KMS-11 (cell line): ENCODE data around the gene BMP8A.
"Not testable (repeated sequence)": the region's sequence is repeated elsewhere in the genome, so short reads cannot be mapped to it uniquely, and the experiment has no call there.

ENCODE experiments used
- H2AFZ ChIP-seq: fragments of 200-600 bp; sonication (generic); 2 replicates; pipeline ENCODE4 v1.6.1; 2016; ENCODE audit warnings: antibody characterized with exemption, mixed run types, low read depth
- H3K27ac ChIP-seq: fragments of 200-600 bp; sonication (generic); 2 replicates; pipeline ENCODE4 v1.6.1; 2016; ENCODE audit warnings: mild to moderate bottlenecking, mixed run types
- H3K27me3 ChIP-seq: fragments of 200-600 bp; sonication (generic); 2 replicates; pipeline ENCODE4 v1.6.1; 2017; ENCODE audit warnings: mild to moderate bottlenecking, low read depth, mixed run types, moderate library complexity; ENCODE audit not compliant: insufficient read depth
- H3K36me3 ChIP-seq: fragments of 200-600 bp; sonication (generic); 2 replicates; pipeline ENCODE4 v1.6.1; 2017; ENCODE audit warnings: mild to moderate bottlenecking, mixed run types; ENCODE audit not compliant: insufficient read depth
- H3K4me1 ChIP-seq: fragments of 200-600 bp; sonication (generic); 2 replicates; pipeline ENCODE4 v1.6.1; 2016; ENCODE audit warnings: mild to moderate bottlenecking, low read depth, mixed run types; ENCODE audit not compliant: poor library complexity, severe bottlenecking
- H3K4me2 ChIP-seq: fragments of 200-600 bp; sonication (generic); 2 replicates; pipeline ENCODE4 v1.7.0; 2016; ENCODE audit warnings: mild to moderate bottlenecking, mixed run types
- H3K4me3 ChIP-seq: fragments of 200-600 bp; sonication (generic); IDR thresholded peaks from 2 replicates; pipeline ENCODE4 v1.6.1; 2017; ENCODE audit warnings: low read depth, low read length, mixed read lengths; ENCODE audit not compliant: insufficient read depth
- H3K79me2 ChIP-seq: fragments of 200-600 bp; sonication (generic); 2 replicates; pipeline ENCODE4 v1.6.1; 2016; ENCODE audit warnings: low read depth, mixed run types; ENCODE audit not compliant: insufficient read depth
- H3K9ac ChIP-seq: fragments of 200-600 bp; sonication (generic); 2 replicates; pipeline ENCODE4 v1.6.1; 2016; ENCODE audit warnings: mild to moderate bottlenecking, mixed run types
- H4K20me1 ChIP-seq: fragments of 200-600 bp; sonication (generic); 2 replicates; pipeline ENCODE4 v1.6.1; 2016; ENCODE audit warnings: mild to moderate bottlenecking, mixed run types; ENCODE audit not compliant: insufficient read depth
- CTCF ChIP-seq: fragments of 200-600 bp; sonication (generic); conservative IDR thresholded peaks from 2 replicates; pipeline ENCODE4 v1.6.1; 2017; ENCODE audit warnings: low read depth, mild to moderate bottlenecking, antibody characterized with exemption, low read length, moderate library complexity, mixed read lengths

The BMP8A gene

GRCh38 chr1:39491146-39491921 is at the start of gene BMP8A:
BMP8A (plus strand) TSS chr1:39491636; CDS start chr1:39491992, 356 bp downstream.
- no peaks in the 10 kb centered on the region for H3K27me3 ChIP-seq
- no peak for TF ChIP-seq CTCF
- H3K4me2 ChIP-seq = peak within 1 kb of the TSS; percentile 54
- peak within 1 kb of the TSS; percentile 73 for H3K4me3 ChIP-seq
- H3K4me1 ChIP-seq = peaks cover 9% of the 10 kb centered on the region
- H3K79me2 ChIP-seq = no peaks in the 10 kb centered on the region
- peak within 1 kb of the TSS; percentile 72; the same call in 1 of the 2 replicates for H3K9ac ChIP-seq
- peak within 1 kb of the TSS; percentile 26; the same call in 1 of the 2 replicates for H3K27ac ChIP-seq
- peak within 1 kb of the TSS; percentile 83 for H2AFZ ChIP-seq
- no peaks in the 10 kb centered on the region for H4K20me1 ChIP-seq
- no peaks in the 10 kb centered on the region for H3K36me3 ChIP-seq

DNA sequence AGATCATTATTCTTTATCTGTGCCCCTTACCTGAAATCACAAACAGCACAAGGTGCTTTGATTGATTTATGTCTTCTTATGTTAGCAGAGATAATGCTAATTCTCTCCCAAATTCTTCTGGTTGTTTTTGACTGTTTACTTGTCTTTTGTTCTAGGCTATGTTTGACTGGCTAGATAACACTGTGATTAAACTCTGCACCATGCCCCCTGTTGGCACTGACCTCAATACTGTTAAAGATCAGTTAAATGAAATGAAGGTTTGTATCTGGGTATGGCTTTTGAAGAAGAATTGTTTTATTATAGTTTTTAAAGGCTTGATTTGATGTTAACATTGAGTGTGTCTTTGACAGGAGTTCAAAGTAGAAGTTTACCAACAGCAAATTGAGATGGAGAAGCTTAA is 49.6 kb upstream of the BMP8A start:
- Histone ChIP-seq H3K27me3 (no peaks in the 10 kb centered on the region), H3K27ac (no peak overlapping the region), H3K9ac (no peak overlapping the region), H3K4me1 (no peaks in the 10 kb centered on the region), H2AFZ (no peak overlapping the region), H4K20me1 (no peaks in the 10 kb centered on the region), H3K36me3 (peaks cover 4% of the 10 kb centered on the region; the same call in 1 of the 2 replicates), H3K4me3 (no peak overlapping the region), H3K79me2 (no peaks in the 10 kb centered on the region), H3K4me2 (no peak overlapping the region)
- no peak for TF ChIP-seq CTCF

- Histone ChIP-seq H3K79me2 (no peaks in the 10 kb centered on the region), H4K20me1 (no peaks in the 10 kb centered on the region), H3K4me2 (no peak overlapping the region), H3K4me3 (no peak overlapping the region), H3K27ac (no peak overlapping the region), H3K9ac (no peak overlapping the region), H3K36me3 (peaks cover 11% of the 10 kb centered on the region; the same call in 1 of the 2 replicates), H3K27me3 (no peaks in the 10 kb centered on the region), H2AFZ (no peak overlapping the region), H3K4me1 (no peaks in the 10 kb centered on the region)
- TF ChIP-seq CTCF = no peak
Observed at GRCh38 chr1:39445573-39445972, 45.9 kb upstream of the BMP8A start.

- Histone ChIP-seq H3K27me3 (no peaks in the 10 kb centered on the region), H3K36me3 (peaks cover 7% of the 10 kb centered on the region; the same call in 1 of the 2 replicates), H3K4me1 (no peaks in the 10 kb centered on the region), H3K4me3 (no peak overlapping the region), H3K9ac (no peak overlapping the region), H4K20me1 (no peaks in the 10 kb centered on the region), H2AFZ (no peak overlapping the region), H3K79me2 (no peaks in the 10 kb centered on the region), H3K4me2 (no peak overlapping the region), H3K27ac (no peak overlapping the region)
- no peak for TF ChIP-seq CTCF
Observed at GRCh38 chr1:39446986-39447567, 44.4 kb upstream of the BMP8A start.

DNA sequence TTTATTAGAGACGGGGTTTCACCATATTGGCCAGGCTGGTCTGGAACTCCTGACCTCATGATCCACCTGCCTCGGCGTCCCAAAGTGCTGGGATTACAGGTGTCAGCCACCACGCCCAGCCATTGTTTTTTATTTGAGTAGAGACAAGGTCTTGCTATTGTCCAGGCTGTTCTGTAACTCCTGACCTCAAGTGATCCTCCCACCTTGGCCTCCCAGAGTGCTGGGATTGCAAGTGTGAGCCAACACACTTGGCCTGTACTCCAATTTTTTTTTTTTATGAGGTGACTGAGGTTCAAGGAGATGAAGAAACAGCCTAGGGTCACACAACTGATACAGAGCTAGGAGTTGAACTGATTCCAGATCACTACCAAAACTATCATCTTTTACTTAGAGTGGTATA is 41.4 kb upstream of the BMP8A start:
- not testable (repeated sequence) for H3K9ac ChIP-seq, H3K27ac ChIP-seq, H2AFZ ChIP-seq, H3K36me3 ChIP-seq, H3K79me2 ChIP-seq, H3K4me2 ChIP-seq, H4K20me1 ChIP-seq, H3K27me3 ChIP-seq, H3K4me1 ChIP-seq, H3K4me3 ChIP-seq
